Neural cell (in vitro differentiated cells): ENCODE measurements around the gene SHC1. TPM values are rescaled to one million over a fixed set of nuclear protein-coding genes. Genes with fewer than 3 reads are reported as not detected.

Experiments
- H2AFZ ChIP-seq: fragments of 200-600, 300-800 bp; sonication (generic), shearing (Covaris generic); 2 replicates; pipeline ENCODE4 v1.6.0; 2014; ENCODE audit warnings: low read depth, mild to moderate bottlenecking, antibody characterized with exemption, low read length, moderate library complexity
- H3F3A ChIP-seq: fragments of 200-600 bp; shearing (Covaris generic); 2 replicates; pipeline ENCODE4 v1.6.1; 2016; ENCODE audit warnings: mild to moderate bottlenecking, moderate library complexity, mixed read lengths, antibody characterized with exemption, low read length; ENCODE audit not compliant: insufficient read depth, poor library complexity, severe bottlenecking
- H3K27ac ChIP-seq: fragments of 200-600, 300-800 bp; sonication (generic), shearing (Covaris generic); 2 replicates; pipeline ENCODE4 v1.5.1; 2014; ENCODE audit warnings: mild to moderate bottlenecking, low read length, moderate library complexity
- H3K27me3 ChIP-seq: fragments of 300-800, 200-600 bp; sonication (generic), shearing (Covaris generic); 2 replicates; pipeline ENCODE4 v1.6.0; 2014; ENCODE audit warnings: mild to moderate bottlenecking, low read depth, low read length, moderate library complexity; ENCODE audit not compliant: insufficient read depth
- H3K36me3 ChIP-seq: fragments of 300-800, 200-600 bp; sonication (generic), shearing (Covaris generic); 2 replicates; pipeline ENCODE4 v1.5.1; 2014; ENCODE audit warnings: mild to moderate bottlenecking, antibody characterized with exemption, low read length, moderate library complexity; ENCODE audit not compliant: insufficient read depth
- H3K4me2 ChIP-seq: fragments of 300-800, 200-600 bp; sonication (generic), shearing (Covaris generic); 2 replicates; pipeline ENCODE4 v1.6.0; 2014; ENCODE audit warnings: mild to moderate bottlenecking, low read length
- H3K4me3 ChIP-seq: fragments of 300-800, 200-600 bp; sonication (generic), shearing (Covaris generic); 2 replicates; pipeline ENCODE4 v1.5.1; 2014; ENCODE audit warnings: mild to moderate bottlenecking, low read length, moderate library complexity
- H3K79me2 ChIP-seq: fragments of 200-600 bp; shearing (Covaris generic); replicated peaks from 2 replicates; pipeline ENCODE4 v1.6.0; 2014; ENCODE audit warnings: mild to moderate bottlenecking, low read length, moderate library complexity; ENCODE audit not compliant: insufficient read depth
- H3K9ac ChIP-seq: fragments of 300-800, 200-600 bp; sonication (generic), shearing (Covaris generic); 2 replicates; pipeline ENCODE4 v1.6.1; 2016; ENCODE audit warnings: mild to moderate bottlenecking, low read length, mixed read lengths
- H3K9me2 ChIP-seq: fragments of 200-600 bp; shearing (Covaris generic); 2 replicates; pipeline ENCODE4 v1.6.1; 2016; ENCODE audit warnings: mild to moderate bottlenecking, low read length, mixed read lengths; ENCODE audit not compliant: insufficient read depth
- H3K9me3 ChIP-seq: fragments of 200-600, 300-800 bp; sonication (generic), shearing (Covaris generic); 2 replicates; pipeline ENCODE4 v1.6.1; 2016; ENCODE audit warnings: mild to moderate bottlenecking, mixed run types, low read length, moderate library complexity, mixed read lengths
- H4K20me1 ChIP-seq: fragments of 200-600 bp; shearing (Covaris generic); 2 replicates; pipeline ENCODE4 v1.6.1; 2016; ENCODE audit warnings: mild to moderate bottlenecking, mixed run types; ENCODE audit not compliant: insufficient read depth
- EP300 ChIP-seq: fragments of 450-650 bp; conservative IDR thresholded peaks from 2 replicates; pipeline ENCODE4 v1.6.1; 2014; ENCODE audit warnings: antibody characterized with exemption, mild to moderate bottlenecking, moderate library complexity; ENCODE audit not compliant: poor library complexity, severe bottlenecking
- EZH2 ChIP-seq: fragments of 200-600, 300-800 bp; shearing (Covaris generic), sonication (generic); IDR thresholded peaks from 2 replicates; pipeline ENCODE4 v1.6.1; 2014; ENCODE audit warnings: antibody characterized with exemption, low read length, borderline replicate concordance, mild to moderate bottlenecking; ENCODE audit not compliant: insufficient read depth, poor library complexity, severe bottlenecking
- MXI1 ChIP-seq: fragments of 450-650 bp; conservative IDR thresholded peaks from 2 replicates; pipeline ENCODE4 v1.6.1; 2014; ENCODE audit warnings: antibody characterized with exemption, mild to moderate bottlenecking; ENCODE audit not compliant: poor library complexity, severe bottlenecking
- POLR2AphosphoS5 ChIP-seq: IDR thresholded peaks from 2 replicates; pipeline ENCODE4 v1.6.1; 2012
- RAD21 ChIP-seq: fragments of 450-650 bp; conservative IDR thresholded peaks from 2 replicates; pipeline ENCODE4 v1.6.1; 2014; ENCODE audit warnings: antibody characterized with exemption, mild to moderate bottlenecking, moderate library complexity
- REST ChIP-seq: IDR thresholded peaks from 2 replicates; pipeline ENCODE4 v1.6.1; 2012; ENCODE audit warnings: borderline replicate concordance
- SMC3 ChIP-seq: fragments of 450-650 bp; conservative IDR thresholded peaks from 2 replicates; pipeline ENCODE4 v1.6.1; 2014; ENCODE audit warnings: antibody characterized with exemption, mild to moderate bottlenecking, moderate library complexity; ENCODE audit not compliant: poor library complexity
- TAF1 ChIP-seq: IDR thresholded peaks from 2 replicates; pipeline ENCODE4 v1.6.1; 2012; ENCODE audit warnings: low read depth
- polyA plus RNA-seq: library from polyadenylated mRNA; depleted of rRNA; stranded (reverse); fragments of >200 nt; gene quantifications from 2 replicates; pipeline ENCODE4 v1.2.3, GENCODE V29; 2014
- TF ChIP-seq, protein P1 (sequence below): fragments of 450-650 bp; IDR thresholded peaks from 2 replicates; pipeline ENCODE4 v1.5.1; 2014; ENCODE audit warnings: antibody characterized with exemption, mild to moderate bottlenecking, moderate library complexity; ENCODE audit not compliant: poor library complexity, severe bottlenecking

The SHC1 gene
- polyA plus RNA-seq, 1 donor from 2014 or later, result 9.5 TPM

- Histone ChIP-seq H3F3A (no peaks in the 10 kb centered on the region), H2AFZ (no peak overlapping the region), H3K27ac (no peak overlapping the region), H3K27me3 (no peaks in the 10 kb centered on the region), H3K79me2 (no peaks in the 10 kb centered on the region), H4K20me1 (no peaks in the 10 kb centered on the region), H3K36me3 (no peaks in the 10 kb centered on the region), H3K9ac (no peak overlapping the region), H3K4me3 (no peak overlapping the region), H3K9me2 (no peaks in the 10 kb centered on the region), H3K4me2 (no peak overlapping the region), H3K9me3 (no peaks in the 10 kb centered on the region)
- no peak for TF ChIP-seq REST
- no peak for TF ChIP-seq POLR2AphosphoS5
- no peak for TF ChIP-seq EP300
- TF ChIP-seq SMC3, result no peak
These were observed 39.2 kb upstream of the SHC1 start for GRCh38 chr1:155009742-155010141.

GRCh38 chr1:155009221-155009711, 38.7 kb upstream of the SHC1 start:
- no peak for TF ChIP-seq SMC3
- TF ChIP-seq MXI1, result no peak
- TF ChIP-seq, protein P1, sequence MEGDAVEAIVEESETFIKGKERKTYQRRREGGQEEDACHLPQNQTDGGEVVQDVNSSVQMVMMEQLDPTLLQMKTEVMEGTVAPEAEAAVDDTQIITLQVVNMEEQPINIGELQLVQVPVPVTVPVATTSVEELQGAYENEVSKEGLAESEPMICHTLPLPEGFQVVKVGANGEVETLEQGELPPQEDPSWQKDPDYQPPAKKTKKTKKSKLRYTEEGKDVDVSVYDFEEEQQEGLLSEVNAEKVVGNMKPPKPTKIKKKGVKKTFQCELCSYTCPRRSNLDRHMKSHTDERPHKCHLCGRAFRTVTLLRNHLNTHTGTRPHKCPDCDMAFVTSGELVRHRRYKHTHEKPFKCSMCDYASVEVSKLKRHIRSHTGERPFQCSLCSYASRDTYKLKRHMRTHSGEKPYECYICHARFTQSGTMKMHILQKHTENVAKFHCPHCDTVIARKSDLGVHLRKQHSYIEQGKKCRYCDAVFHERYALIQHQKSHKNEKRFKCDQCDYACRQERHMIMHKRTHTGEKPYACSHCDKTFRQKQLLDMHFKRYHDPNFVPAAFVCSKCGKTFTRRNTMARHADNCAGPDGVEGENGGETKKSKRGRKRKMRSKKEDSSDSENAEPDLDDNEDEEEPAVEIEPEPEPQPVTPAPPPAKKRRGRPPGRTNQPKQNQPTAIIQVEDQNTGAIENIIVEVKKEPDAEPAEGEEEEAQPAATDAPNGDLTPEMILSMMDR, result no peak
- TF ChIP-seq EP300, result no peak
- no peak for TF ChIP-seq RAD21
- TF ChIP-seq TAF1, result no peak
- no peak for TF ChIP-seq POLR2AphosphoS5
- TF ChIP-seq REST, result no peak
- TF ChIP-seq EZH2, result no peak
- no peak overlapping the region for H3K4me3 ChIP-seq
- no peaks in the 10 kb centered on the region for H3F3A ChIP-seq
- no peak overlapping the region for H2AFZ ChIP-seq
- H3K79me2 ChIP-seq, result no peaks in the 10 kb centered on the region
- H3K36me3 ChIP-seq, result no peaks in the 10 kb centered on the region
- no peaks in the 10 kb centered on the region for H3K9me3 ChIP-seq
- H3K9me2 ChIP-seq, result no peaks in the 10 kb centered on the region
- no peaks in the 10 kb centered on the region for H3K27me3 ChIP-seq
- H3K9ac ChIP-seq, result no peak overlapping the region
- no peak overlapping the region for H3K27ac ChIP-seq
- H3K4me2 ChIP-seq, result no peak overlapping the region
- H4K20me1 ChIP-seq, result no peaks in the 10 kb centered on the region
